ENCODE measurements around the gene TKTL2.

TKTL2 gene

DNA sequence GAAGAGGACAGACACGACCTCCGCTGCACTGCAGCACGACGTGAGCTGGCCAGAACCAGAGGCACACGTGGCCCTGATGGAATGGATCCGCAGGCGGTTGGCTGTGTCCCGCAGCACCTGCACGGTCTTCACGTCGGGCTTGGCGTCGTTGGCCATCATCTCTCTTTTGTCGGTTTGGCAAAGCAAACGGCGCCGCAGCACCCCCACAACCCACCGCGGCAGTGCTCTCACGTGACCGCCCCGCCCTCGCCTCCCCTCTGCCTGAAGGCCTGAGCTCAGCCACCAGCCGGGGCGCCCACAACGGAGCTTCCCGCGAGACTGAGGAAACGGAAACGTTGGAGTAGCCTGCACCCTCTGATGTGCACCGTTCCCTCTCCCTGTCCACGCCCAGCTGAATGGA is at the start of gene TKTL2:
Gene TKTL2, minus strand, starts transcription at position 179 of the 400 bp plus-strand sequence. Its CDS starts 20 bp downstream, at position 159.
- no peak for DNase-seq (ENCODE audit: low read depth in 2 of 2)

DNA sequence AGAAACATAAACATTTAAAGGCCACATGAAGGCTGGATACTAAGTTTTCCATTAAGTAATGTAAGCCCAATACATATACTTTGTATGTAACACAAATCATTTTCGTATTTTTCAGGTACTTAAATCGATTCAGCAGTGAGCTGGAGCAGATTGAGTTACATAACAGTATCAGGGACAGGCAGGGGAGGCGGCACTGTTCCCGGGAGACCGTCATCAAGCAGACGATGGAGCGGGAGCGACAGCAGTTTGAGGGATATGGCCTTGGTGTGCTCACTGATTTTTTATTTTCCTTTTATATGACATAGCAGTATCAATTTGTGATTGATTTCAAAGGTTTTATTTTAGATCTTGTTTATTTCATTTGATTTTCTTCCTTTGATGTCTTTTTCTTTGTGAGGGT is 41.6 kb upstream of the TKTL2 start:
- DNase-seq (ENCODE audit: low read depth in 2 of 2): no peak

DNA sequence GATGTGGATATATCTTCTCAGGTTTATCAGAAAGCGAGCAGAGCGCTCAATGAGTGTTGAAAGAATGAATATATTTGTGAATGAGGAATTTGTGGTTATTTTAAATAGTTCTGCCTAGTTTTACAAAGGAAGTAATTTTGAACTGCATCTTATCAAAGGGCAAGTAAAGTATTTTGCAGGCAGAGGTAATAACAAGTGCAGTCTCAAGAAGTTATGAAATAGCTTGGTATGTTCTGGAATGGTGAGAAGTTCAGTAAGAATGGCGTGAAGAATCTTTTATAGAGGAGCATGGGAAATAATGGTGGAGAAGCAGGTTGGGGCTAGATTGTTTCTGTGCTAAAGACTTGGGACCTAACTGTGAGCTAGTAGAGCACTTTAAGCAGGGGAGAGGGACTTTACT is 31.8 kb upstream of the TKTL2 start:
- DNase-seq (ENCODE audit: low read depth in 2 of 2): no peak

- no peak for DNase-seq (ENCODE audit: low read depth in 2 of 2)
Measured at GRCh38 chr4:163500586-163500985, 27.0 kb upstream of the TKTL2 start.

DNA sequence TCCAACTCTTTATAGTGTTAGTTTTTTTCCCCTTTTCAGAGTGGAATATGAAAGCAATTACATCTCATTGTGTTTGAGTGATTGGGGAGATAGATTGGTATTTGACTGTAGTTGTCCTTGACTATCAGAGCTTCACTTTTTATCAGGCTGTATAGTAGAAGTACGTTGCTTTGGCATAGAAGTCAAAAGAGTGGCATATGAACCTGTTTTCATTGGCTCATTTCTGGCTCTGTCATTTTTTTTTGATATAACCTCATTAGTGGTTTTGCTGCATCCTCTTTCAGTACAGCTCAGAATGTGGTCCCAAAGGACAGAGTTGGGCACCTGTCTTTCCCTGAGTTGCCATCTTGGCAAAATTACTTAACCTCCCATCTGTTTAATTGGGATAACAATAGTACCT is 22.3 kb upstream of the TKTL2 start:
- DNase-seq (ENCODE audit: low read depth in 2 of 2): no peak

- DNase-seq (ENCODE audit: low read depth in 2 of 2): peak; percentile 48 to 61
Measured at GRCh38 chr4:163494360-163495241, 21.0 kb upstream of the TKTL2 start, which contains the start of gene TMA16. TSS of gene TMA16 (plus strand) at chr4:163494690. CDS start at chr4:163494802, 112 bp downstream.

DNA sequence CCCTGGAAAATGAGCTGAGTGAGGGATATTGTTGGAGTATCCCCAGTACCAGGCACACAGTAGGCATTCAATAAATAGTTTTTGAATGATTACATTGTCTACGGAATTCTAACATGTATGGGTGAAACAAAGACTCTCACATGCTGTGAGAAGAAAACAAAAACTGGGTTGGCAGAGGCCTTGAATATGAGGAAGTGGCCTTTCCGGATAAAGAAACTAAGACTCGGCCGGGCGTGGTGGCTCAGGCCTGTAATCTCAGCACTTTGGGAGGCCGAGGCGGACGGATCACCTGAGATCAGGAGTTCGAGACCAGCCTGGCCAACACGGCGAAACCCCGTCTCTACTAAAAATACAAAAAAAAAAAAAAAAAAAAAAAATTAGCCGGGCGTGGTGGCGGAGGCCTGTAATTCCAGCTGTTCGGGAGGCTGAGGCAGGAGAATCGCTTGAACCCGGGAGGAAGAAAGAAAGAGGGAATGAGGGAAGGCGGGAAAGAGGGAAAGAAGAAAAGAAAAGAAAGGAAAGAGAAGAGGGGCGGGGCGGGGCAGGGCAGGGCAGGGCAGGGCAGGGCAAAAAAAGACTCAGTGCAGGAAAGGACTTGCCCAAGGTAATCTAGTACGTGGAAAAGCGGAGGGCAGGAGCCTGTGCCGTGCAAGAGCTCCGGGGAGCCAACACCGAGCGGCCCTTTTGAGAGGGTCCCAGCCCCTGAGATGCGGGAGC is 20.2 kb upstream of the TKTL2 start:
- DNase-seq (ENCODE audit: low read depth in 2 of 2): no peak

DNA sequence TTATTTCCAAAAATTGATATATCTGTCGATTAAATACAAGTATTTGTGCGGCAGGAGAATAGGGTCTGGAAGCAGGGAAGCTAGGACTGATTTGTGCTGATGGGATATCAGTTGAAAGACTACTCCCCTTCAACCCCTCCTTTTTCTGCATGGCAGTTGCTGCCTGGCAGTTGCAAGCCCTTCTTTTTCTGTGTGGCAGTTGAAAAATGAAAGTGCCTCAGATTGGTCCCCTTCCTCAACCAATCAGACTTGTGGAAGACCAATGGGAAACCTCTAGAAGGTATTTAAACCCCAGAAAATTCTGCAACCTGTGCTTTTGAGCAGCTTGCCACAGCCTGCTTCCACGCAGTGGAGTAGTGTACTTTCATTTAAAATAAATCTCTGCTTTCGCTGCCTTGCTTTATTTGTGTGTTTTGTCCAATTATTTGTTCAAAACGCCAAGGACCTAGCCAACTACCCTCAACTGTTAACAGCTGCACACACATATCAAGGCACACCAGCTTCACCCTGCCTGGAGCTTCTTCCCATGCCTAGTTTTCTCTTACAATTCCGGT is 19.5 kb upstream of the TKTL2 start:
- no peak for DNase-seq (ENCODE audit: low read depth in 2 of 2)

GRCh38 chr4:163489929-163490328 is 16.4 kb upstream of the TKTL2 start:
- DNase-seq (ENCODE audit: low read depth in 2 of 2): no peak

DNA sequence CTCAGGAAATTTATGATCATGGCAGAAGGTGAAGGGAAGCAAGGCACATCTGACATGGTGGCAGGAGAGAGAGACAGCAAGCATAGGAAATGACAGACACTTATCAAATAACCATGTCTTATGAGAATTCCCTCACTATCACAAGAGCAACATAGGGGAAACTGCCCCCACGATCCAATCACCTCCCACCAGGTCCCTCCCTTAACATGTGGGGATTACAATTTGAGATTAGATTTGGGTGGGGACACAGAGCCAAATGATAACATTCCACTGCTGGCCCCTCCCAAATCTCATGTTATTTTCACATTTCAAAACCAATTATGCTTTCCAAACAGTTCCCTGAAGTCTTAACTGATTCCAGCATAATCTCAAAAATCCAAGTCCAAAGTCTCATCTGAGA is 12.8 kb upstream of the TKTL2 start:
- DNase-seq (ENCODE audit: low read depth in 2 of 2): no peak

DNA sequence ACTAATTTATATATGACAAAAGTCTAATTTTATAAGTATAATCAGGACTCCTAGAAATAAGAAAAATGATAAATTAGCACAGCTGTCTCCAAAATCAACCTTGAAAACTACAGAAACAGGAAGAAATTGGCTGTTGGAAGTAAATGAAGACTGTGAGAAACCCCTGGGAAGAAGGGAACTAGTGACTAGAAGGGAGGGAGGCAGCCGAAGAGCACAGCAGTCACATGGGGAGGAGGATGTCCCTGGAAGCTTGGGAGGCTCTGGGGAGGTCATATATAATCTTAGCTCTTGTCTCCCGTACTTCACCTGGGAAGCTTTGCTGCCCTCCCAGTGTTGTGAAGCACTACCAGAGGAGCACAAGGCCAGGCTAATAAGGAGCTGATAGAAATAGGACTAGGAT is 12.0 kb upstream of the TKTL2 start:
- DNase-seq (ENCODE audit: low read depth in 2 of 2): no peak

DNA sequence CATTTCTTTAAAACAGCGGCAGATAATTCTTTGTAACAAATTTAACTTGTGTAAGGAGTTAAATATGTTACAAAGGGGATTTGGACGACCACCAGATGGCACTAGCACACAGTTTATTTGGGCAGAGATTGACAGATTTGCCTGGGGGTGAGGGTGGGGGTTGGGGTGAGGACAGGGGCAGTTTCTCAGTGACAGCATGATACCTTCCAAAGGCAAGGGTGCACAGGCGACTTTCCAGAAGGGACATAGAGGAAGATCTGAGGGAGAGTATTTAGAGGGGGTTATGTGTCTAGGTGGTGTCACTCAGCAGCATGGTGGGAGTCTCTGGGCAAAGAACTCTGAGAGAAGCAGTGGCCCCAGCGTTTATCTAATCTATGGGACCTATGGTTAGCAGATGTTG is 11.4 kb upstream of the TKTL2 start:
- peak in 1 of 2 donors; percentile 25 for DNase-seq (ENCODE audit: low read depth in 2 of 2)

DNA sequence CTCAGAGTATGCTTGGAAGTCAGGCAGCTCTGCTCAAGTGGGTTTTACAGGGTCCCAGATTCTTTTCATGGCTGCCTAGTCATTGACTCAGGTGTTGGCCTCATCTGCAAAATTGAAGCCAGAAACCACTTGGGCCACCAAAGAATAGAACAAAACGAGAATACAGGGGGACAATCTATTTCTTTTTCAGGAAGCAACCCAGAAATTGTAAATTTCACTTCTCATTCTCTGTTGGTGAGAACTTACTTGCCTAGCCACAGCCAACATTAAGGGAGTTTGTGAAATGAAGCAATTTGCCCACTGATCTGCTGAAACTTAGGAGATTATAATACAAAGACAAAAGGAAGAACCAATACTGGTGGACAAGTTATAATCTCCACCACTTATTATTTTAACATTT is 8.6 kb upstream of the TKTL2 start:
- no peak for DNase-seq (ENCODE audit: low read depth in 2 of 2)

DNA sequence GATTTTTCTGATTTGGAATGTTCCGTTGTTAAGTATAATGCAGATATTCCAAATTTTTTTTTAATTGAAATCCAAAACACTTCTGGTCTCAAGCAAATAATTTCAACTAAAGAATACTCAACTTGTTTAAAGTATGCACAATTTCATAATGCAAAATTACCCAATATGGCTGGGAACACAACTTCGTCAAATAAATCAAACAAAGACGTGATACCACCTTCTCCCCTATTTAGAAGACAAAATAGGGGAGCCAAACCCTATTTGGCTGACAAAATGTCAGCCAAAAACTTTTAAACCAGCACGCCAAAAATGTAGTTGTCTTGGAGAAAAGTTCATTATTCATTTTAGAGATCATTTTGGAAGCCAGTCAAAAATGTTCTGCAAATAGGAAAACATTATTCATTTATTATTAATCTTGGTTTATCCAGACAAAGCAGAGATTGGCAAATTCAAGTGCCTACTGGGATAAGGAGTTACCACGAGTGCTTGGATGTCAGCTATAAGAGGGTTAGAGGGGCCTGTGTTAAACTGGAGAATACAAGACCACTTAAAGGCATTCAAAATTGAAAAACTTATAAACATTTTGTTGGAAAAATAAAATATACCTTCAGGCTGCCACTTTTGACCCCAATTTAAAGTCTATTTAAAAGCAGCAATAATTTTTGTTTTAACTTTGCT is 3.3 kb upstream of the TKTL2 start:
- no peak for DNase-seq (ENCODE audit: low read depth in 2 of 2)

DNA sequence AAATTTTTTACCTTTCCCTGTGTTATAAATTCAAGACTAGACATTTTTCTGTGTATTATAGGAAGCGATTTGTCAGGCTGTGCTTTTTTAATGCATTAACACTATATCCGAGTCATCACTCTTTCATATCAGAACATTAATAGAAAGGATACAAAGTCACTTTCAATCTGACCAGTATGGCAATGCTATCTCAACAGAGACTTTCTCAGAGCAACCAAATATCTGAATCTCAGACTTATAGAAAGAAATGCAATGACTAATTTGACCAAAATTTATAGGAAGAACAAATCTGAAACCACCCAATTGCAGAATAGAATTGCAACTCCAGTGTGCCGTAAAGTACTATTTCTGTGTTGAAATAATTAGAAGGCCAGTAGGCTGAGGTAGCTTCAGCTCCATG is 473 bp upstream of the TKTL2 start:
- DNase-seq (ENCODE audit: low read depth in 2 of 2): no peak

- no peak for DNase-seq (ENCODE audit: low read depth in 2 of 2)
Measured at GRCh38 chr4:163473130-163473529, 424 bp downstream of the TKTL2 start.

GRCh38 chr4:163470391-163470790 is 3.2 kb downstream of the TKTL2 start:
- DNase-seq (ENCODE audit: low read depth in 2 of 2): no peak

DNA sequence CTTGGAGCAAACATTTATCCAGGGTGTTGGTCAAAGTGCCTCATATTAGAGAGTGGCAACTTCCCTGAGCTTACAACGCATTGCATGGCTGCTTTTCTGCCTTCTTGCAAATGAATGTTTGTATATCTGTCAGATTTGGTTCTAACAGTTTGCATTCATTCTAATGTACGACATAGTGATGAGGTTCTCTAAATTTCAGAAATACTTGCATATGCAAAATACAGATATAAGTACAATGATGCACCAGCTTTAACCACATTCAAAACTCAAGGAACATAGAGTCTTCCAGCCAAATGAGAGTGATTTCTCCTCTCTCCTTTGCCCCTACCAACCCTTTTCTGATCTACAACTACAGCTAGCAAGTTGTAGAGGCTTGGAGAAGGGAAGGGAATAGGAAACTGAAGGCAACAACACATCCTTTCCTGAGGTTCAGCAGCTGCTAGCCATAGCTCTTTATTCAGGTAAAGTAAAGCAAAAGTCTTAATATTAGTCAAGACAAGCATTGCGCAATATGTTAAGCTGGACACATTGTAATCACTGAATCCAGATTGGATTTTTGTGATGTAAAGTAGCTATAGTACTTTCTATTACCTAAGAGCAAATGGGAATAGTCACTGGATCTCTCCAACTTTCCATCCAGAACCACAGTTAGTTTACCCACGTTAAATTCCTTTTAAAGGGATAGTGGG is 6.3 kb downstream of the TKTL2 start:
- DNase-seq (ENCODE audit: low read depth in 2 of 2): no peak

DNA sequence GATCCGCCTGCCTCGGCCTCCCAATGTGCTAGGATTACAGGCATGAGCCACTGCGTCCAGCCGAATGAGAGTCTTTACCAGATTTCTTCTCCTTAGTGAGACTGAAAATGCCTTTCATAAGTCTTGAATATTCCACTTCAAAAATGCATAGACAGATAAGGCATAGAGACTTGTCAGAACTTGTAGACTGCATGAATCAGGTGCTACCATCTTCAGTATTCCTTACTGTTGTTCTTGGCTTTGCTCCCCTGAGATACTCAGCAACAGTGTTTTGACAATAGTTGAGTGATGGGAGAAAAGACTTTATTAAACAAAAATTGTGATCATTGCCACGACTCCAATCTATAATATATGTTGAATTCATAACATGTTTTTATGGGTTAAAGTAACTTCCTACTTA is 11.0 kb downstream of the TKTL2 start:
- no peak for DNase-seq (ENCODE audit: low read depth in 2 of 2)

DNA sequence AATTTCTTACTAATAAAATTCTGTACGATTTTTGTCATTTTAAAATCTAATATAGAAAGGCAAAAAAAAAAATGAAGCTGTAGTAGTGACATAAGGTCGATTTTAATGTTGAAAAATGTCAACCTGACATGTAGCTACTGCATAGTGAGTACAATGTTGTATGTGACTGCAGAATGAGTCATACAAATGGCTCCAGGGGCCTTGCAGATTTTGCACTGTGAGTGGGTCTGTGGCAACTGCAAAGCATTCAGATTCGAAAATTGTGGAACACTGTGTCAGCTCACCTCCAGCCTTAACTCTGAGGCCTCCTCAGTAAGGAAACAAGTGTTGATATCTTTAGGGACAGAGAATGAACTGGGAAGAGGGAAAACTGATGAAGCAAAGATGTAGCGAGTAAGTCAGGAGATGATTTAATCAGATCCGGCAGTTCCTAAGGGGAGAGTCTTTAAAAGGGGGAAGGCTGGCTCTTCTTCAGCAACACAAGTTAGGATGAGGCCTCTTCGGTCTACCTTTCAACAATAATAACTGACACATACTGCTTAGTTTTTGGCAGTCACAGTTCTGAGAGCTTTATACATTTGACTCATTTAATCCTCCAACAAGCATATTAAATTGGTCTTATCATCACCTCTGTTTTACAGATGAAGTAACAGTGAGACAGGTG is 24.9 kb downstream of the TKTL2 start:
- DNase-seq (ENCODE audit: low read depth in 2 of 2): no peak

GRCh38 chr4:163447481-163447880 is 26.1 kb downstream of the TKTL2 start:
- no peak for DNase-seq (ENCODE audit: low read depth in 2 of 2)

Measured in stimulated activated CD4-positive, alpha-beta T cell treated with anti-CD3 and anti-CD28 coated beads, Interleukin-1b, Interleukin-23, amount 100 ng/mL, for 1 hour (primary cell).